ENCODE data around the gene ESX1.
A peak's percentile ranks its signal among the peaks of the same experiment; 100 is the strongest.
"Not testable (repeated sequence)": the region's sequence is repeated elsewhere in the genome, so short reads cannot be mapped to it uniquely, and the experiment has no call there.

ESX1 gene

GRCh38 chrX:104254442-104255115 is at the start of gene ESX1:
Gene ESX1 (minus strand): TSS chrX:104254933. CDS start chrX:104254849, 84 bp downstream.
- no peak within 1 kb of the TSS for H3K4me3 ChIP-seq (ENCODE audit: low read length)
- TF ChIP-seq ZNF274 (IDR thresholded peaks at IDR 0.05; ENCODE audit: low read depth, low read length) = no peak

GRCh38 chrX:104295636-104296035 is 40.9 kb upstream of the ESX1 start:
- no peak overlapping the region for H3K4me3 ChIP-seq (ENCODE audit: low read length)
- no peak for TF ChIP-seq ZNF274 (IDR thresholded peaks at IDR 0.05; ENCODE audit: low read depth, low read length)

GRCh38 chrX:104288961-104289360 is 34.2 kb upstream of the ESX1 start:
- no peak for TF ChIP-seq ZNF274 (IDR thresholded peaks at IDR 0.05; ENCODE audit: low read depth, low read length)
- no peak overlapping the region for H3K4me3 ChIP-seq (ENCODE audit: low read length)

GRCh38 chrX:104288269-104288668 is 33.5 kb upstream of the ESX1 start:
- H3K4me3 ChIP-seq (ENCODE audit: low read length) = no peak overlapping the region
- TF ChIP-seq ZNF274 (IDR thresholded peaks at IDR 0.05; ENCODE audit: low read depth, low read length) = no peak

GRCh38 chrX:104285201-104285600 is 30.5 kb upstream of the ESX1 start:
- TF ChIP-seq ZNF274 (IDR thresholded peaks at IDR 0.05; ENCODE audit: low read depth, low read length) = no peak
- no peak overlapping the region for H3K4me3 ChIP-seq (ENCODE audit: low read length)

- no peak overlapping the region for H3K4me3 ChIP-seq (ENCODE audit: low read length)
- no peak for TF ChIP-seq ZNF274 (IDR thresholded peaks at IDR 0.05; ENCODE audit: low read depth, low read length)
These were observed 29.8 kb upstream of the ESX1 start for GRCh38 chrX:104284507-104284906.

- no peak for TF ChIP-seq ZNF274 (IDR thresholded peaks at IDR 0.05; ENCODE audit: low read depth, low read length)
- no peak overlapping the region for H3K4me3 ChIP-seq (ENCODE audit: low read length)
These were observed 27.5 kb upstream of the ESX1 start for GRCh38 chrX:104282166-104282725.

- TF ChIP-seq ZNF274 (IDR thresholded peaks at IDR 0.05; ENCODE audit: low read depth, low read length) = no peak
- H3K4me3 ChIP-seq (ENCODE audit: low read length) = no peak overlapping the region
These were observed 26.8 kb upstream of the ESX1 start for GRCh38 chrX:104281564-104281963.

- no peak for TF ChIP-seq ZNF274 (IDR thresholded peaks at IDR 0.05; ENCODE audit: low read depth, low read length)
- no peak overlapping the region for H3K4me3 ChIP-seq (ENCODE audit: low read length)
These were observed 25.9 kb upstream of the ESX1 start for GRCh38 chrX:104280609-104281008.

- H3K4me3 ChIP-seq (ENCODE audit: low read length) = peak overlapping the region; percentile 36; the same call in 1 of the 2 replicates
- no peak for TF ChIP-seq ZNF274 (IDR thresholded peaks at IDR 0.05; ENCODE audit: low read depth, low read length)
These were observed 16.3 kb upstream of the ESX1 start for GRCh38 chrX:104270916-104271512.

GRCh38 chrX:104270212-104270611 is 15.5 kb upstream of the ESX1 start:
- TF ChIP-seq ZNF274 (IDR thresholded peaks at IDR 0.05; ENCODE audit: low read depth, low read length) = no peak
- H3K4me3 ChIP-seq (ENCODE audit: low read length) = no peak overlapping the region

- no peak for TF ChIP-seq ZNF274 (IDR thresholded peaks at IDR 0.05; ENCODE audit: low read depth, low read length)
- H3K4me3 ChIP-seq (ENCODE audit: low read length) = no peak overlapping the region
These were observed 732 bp upstream of the ESX1 start for GRCh38 chrX:104255465-104255864.

- H3K4me3 ChIP-seq (ENCODE audit: low read length) = no peak overlapping the region
These were observed 929 bp downstream of the ESX1 start for GRCh38 chrX:104253567-104254441.

GRCh38 chrX:104250470-104250869 is 4.3 kb downstream of the ESX1 start:
- no peak overlapping the region for H3K4me3 ChIP-seq (ENCODE audit: low read length)
- no peak for TF ChIP-seq ZNF274 (IDR thresholded peaks at IDR 0.05; ENCODE audit: low read depth, low read length)

More at GRCh38 chrX:104253567-104254441, 929 bp downstream of the ESX1 start:
- TF ChIP-seq ZNF274 (IDR thresholded peaks at IDR 0.05; ENCODE audit: low read depth, low read length) = no peak

GRCh38 chrX:104230060-104230459 is 24.7 kb downstream of the ESX1 start:
- not testable (repeated sequence) for H3K4me3 ChIP-seq (ENCODE audit: low read length)

Measured in GM08714 (cell line).